GM12872 (cell line): ENCODE data around the gene RAVER2.
A peak's percentile ranks its signal among the peaks of the same experiment; 100 is the strongest.

Experiments
- TF ChIP-seq, protein P1 (sequence below): IDR thresholded peaks from 3 replicates; pipeline ENCODE4 v1.5.1; 2011; ENCODE audit warnings: low read depth, mild to moderate bottlenecking, low read length, moderate library complexity; ENCODE audit not compliant: insufficient read depth

RAVER2 gene

DNA sequence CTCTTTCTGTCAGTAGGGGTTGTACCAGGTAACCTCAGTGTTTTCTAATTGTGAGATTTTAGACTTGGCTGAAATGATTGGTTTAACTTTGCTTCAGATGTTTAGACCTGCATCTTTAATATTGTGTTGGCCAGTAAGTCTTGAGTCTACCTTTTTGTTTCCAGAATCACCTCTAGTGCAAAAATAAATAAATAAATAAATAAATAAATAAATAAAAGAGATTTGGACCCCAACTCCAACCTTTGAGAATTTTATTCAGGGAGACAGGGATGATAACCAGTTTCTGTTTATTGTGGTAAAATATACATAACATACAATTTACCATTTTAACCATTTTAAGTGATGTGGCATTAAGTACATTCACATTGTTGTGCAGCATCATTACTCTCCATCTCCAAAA is 64.4 kb downstream of the RAVER2 start:
- TF ChIP-seq, protein P1, sequence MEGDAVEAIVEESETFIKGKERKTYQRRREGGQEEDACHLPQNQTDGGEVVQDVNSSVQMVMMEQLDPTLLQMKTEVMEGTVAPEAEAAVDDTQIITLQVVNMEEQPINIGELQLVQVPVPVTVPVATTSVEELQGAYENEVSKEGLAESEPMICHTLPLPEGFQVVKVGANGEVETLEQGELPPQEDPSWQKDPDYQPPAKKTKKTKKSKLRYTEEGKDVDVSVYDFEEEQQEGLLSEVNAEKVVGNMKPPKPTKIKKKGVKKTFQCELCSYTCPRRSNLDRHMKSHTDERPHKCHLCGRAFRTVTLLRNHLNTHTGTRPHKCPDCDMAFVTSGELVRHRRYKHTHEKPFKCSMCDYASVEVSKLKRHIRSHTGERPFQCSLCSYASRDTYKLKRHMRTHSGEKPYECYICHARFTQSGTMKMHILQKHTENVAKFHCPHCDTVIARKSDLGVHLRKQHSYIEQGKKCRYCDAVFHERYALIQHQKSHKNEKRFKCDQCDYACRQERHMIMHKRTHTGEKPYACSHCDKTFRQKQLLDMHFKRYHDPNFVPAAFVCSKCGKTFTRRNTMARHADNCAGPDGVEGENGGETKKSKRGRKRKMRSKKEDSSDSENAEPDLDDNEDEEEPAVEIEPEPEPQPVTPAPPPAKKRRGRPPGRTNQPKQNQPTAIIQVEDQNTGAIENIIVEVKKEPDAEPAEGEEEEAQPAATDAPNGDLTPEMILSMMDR: no peak

DNA sequence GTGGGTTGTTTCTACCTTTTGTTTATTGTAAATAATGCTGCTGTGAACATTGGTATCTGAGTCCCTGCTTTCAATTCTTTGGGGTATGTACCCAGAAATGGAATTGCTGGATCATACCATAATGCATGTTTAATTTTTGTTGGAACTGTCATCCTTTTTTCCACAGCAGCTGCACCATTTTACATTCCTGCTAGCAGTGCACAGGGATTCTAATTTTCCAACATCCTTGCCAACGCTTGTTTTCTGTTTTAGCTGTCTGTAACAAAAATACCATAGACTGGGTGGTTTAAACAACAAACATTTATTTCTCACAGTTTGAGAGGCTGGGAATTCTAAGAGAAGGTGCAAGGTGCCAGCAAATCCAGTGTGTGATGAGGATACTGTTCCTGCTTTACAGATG is 65.1 kb downstream of the RAVER2 start:
- TF ChIP-seq, protein P1: no peak

DNA sequence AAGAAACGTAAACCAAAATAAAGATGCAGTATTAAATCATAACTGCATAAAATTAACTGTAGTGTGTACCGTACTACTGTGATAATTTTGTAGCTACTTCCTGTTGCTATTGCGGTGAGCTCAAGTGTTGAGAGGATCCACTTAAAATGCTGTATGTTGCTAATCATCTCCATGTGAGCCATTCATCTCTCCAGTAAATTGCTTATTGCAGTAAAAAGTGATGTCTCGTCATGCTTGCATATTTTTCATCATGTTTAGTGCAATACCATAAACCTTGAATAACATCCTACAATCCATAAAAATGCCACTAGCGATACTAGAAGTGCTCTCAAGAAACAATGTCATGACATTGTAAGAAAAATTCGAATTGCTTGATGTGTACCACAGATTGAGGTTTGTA is 66.3 kb downstream of the RAVER2 start:
- TF ChIP-seq, protein P1: no peak

DNA sequence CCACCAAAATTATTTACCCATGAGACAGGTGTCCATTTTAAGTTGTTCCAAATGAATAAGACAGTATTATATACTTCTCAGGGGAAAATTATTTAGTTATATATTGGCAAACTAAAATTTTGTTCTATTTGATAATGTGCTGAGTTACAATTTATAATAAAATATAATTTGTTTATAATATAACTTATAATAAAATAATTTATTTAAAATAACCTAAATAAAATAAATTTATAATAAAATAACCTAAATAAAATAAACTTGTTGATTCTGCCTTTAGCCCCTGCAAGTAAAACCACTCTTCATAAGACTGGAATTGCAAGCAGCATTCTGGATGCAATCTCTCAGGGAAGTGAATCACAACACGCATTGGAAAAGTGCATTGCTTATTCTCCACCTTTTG is 69.6 kb downstream of the RAVER2 start:
- TF ChIP-seq, protein P1: no peak

DNA sequence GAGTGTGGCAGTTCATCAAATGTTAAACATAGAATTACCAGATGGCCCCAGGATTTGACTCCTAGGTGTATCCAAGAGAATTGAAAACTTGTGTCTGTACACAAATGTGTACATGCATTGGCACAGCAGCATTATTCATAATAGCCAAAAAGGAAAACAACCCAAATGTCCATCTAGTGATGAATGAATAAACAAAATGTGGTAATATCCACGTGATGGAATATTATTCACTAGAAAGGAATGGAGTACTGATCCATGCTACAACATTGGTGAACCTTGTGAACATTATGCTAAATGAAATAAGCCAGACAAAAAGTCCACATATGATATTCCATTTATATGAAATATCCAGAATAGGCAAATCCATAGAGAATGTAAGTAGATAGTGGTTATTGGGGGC is 77.7 kb downstream of the RAVER2 start:
- TF ChIP-seq, protein P1: no peak

DNA sequence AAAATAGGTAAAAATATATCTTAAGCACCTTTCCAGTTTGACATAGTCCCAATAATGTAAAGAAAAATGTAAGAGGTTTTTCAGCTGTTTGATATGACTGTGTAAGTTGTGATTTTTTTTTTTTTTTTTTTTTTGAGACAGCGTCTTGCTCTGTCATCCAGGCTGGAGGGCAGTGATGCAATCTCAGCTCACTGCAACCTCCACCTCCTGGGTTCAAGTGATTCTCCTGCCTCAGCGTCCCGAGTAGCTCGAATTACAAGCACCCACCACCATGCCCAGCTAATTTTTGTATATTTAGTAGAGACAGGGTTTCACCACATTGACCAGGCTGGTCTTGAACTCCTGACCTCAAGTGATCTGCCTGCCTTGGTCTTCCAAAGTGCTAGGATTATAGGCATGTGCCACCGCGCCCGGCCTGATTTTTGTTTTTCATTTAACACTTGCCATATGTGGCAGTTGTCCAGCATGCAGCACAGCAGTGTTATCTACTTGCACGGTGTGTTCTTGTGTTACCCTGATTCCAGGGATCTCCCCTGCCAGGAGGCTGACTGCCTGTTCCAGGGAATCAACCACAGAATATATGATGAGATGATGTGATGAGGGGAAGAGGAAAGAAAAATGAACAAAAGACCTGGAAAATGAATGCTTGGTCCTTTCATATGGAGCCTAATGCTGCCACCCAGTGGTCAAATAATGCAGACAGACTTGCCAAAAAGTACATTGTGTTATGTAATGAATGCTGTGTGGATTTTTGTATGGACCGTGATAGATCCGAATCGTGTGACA is 79.0 kb downstream of the RAVER2 start:
- TF ChIP-seq, protein P1: peak; percentile 77

DNA sequence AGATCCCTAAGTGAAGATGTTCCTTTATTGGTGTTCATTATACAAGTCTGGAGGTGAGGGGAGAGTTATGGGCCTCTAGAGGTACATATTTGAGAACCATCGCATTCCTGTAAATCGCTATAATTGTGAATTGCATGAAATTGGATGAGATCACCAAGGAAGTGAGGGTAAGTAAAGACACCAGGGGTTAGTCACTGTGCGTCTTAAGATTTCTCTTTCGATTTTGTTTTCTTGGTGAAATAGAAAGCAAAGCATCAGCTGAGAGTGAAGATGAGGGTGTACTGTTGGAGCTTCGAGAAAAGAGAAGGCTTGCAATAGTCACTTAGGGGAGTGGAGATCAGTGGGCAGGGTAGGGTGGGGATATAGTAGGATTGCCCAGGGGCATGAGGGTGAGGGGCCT is 82.1 kb downstream of the RAVER2 start:
- TF ChIP-seq, protein P1: no peak
